ENCODE data around the gene CHTF18. TPM values are rescaled to one million over a fixed set of nuclear protein-coding genes. Genes with fewer than 3 reads are reported as not detected.

The CHTF18 gene
- total RNA-seq, 1 donor: 13.8 TPM

DNA sequence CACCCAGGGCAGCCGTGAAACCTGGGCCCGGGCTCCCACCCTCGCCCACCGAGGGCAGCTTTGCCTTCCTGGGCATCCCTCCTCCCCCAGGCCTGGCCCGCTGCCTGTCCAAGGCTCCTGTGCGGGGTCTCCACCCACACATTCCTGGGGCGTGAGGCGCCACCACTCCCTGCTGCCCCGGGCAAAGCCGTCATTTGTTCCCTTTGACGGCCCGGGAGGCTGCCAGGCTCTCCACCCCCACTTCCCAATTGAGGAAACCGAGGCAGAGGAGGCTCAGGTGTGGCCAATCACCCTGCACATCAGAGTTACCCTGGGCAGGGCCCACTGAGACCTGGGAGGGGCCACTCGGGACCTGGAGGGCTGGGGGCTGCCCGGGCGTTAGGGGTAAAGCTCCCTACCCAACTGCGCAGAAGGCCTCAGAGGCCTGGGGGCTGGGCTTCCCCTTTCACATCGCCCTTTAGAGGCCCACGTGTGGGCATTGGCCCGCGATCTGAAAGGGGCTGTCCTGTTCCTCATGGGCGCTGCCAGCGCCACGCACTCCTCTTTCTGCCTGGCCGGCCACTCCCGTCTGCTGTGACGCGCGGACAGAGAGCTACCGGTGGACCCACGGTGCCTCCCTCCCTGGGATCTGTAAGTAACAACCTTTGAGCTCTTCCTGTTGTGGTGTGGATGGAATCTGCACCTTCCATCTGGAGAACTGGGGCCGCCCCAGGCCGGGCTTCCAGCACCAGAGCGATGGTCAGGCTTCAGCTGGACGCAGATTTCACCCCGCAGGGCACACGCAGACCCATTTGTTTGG is 27.7 kb upstream of the CHTF18 start, which contains the start of gene MSLN:
Gene MSLN, plus strand, starts transcription at position 190 of the 799 bp plus-strand sequence. CDS start 1,947 bp downstream, outside the sequence.
- peak; percentile 12 for DNase-seq (ENCODE audit: low read depth)
- H3K4me3 ChIP-seq (ENCODE audit: low read depth, low read length): no peak within 1 kb of the TSS
- TF ChIP-seq, protein P1, sequence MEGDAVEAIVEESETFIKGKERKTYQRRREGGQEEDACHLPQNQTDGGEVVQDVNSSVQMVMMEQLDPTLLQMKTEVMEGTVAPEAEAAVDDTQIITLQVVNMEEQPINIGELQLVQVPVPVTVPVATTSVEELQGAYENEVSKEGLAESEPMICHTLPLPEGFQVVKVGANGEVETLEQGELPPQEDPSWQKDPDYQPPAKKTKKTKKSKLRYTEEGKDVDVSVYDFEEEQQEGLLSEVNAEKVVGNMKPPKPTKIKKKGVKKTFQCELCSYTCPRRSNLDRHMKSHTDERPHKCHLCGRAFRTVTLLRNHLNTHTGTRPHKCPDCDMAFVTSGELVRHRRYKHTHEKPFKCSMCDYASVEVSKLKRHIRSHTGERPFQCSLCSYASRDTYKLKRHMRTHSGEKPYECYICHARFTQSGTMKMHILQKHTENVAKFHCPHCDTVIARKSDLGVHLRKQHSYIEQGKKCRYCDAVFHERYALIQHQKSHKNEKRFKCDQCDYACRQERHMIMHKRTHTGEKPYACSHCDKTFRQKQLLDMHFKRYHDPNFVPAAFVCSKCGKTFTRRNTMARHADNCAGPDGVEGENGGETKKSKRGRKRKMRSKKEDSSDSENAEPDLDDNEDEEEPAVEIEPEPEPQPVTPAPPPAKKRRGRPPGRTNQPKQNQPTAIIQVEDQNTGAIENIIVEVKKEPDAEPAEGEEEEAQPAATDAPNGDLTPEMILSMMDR (IDR thresholded peaks at IDR 0.05; ENCODE audit: insufficient read depth, low read depth, low read length): no peak

DNA sequence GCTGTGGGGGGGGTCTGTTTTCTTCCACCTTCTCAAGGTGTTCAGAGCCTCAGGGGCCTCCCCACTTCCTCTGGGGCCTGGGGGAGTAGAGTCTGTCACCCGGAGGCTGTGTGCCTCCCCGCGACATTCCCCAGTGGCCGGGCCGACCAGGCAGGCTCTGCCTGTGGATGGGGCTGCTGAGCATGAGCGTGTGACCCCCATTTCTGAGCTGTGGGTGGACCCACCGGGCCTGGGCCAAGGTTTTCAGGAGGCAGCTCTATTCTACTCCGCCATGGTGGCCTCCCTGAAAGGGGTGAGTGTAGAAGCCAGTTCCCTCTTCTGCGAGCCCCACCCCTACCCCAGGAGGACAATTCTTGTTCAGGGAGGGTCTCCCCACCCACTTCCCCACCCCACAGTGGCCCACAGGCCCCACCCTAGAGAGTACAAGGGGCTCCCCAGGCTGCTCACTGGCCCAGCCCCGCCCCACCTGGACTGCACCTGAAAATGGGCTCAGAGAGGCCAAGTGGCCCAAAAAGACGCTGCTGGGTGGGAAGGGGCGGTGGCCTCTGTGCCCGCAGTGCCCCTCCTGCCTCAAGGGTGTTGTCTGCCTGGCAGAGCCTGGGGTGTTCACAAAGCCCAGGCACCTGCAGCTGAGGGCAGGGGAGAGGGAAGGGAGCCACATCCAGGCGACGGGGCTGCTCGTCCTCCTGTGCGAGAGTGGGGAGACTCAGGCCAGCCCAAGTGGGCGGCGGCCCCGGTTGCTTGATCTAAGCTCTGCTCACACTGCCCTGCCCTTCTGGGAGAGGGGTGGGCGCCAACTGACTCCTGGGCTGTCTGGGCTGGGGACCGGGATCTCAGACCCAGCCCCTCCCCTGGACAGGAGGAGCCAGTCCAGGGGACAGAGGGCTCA is 26.6 kb upstream of the CHTF18 start:
- DNase-seq (ENCODE audit: low read depth): no peak
- H3K4me3 ChIP-seq (ENCODE audit: low read depth, low read length): no peak overlapping the region
- TF ChIP-seq, protein P1 (IDR thresholded peaks at IDR 0.05; ENCODE audit: insufficient read depth, low read depth, low read length): no peak

DNA sequence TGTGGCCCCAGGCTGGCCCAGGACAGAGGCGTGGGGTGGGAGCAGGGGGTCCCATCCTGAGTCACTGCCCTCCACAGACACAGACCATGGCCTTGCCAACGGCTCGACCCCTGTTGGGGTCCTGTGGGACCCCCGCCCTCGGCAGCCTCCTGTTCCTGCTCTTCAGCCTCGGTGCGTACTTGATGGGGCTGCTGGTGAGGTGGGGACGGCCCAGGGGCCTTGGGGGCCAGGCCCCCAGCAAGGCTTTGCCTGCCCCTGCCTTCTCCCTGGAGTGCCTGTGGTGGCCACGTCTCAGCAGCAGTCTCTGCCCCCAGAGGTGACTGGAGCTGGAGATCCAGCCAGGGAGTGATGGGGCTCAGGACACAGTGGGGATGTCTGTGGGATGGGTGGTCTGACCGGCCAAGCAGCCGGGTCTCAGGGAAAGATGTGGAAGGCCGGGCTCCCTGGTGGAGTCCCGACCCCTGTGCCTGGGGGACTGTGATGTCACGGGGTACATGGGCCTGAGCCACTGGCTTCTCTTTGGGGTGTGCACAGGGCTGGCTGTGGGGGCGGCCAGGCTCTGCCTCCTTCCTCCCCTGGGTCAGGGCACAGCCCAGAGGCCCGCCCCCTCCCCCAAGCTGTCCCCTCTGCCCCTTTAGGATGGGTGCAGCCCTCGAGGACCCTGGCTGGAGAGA is 25.7 kb upstream of the CHTF18 start:
- TF ChIP-seq, protein P1 (IDR thresholded peaks at IDR 0.05; ENCODE audit: insufficient read depth, low read depth, low read length): no peak
- no peak for DNase-seq (ENCODE audit: low read depth)
- H3K4me3 ChIP-seq (ENCODE audit: low read depth, low read length): no peak overlapping the region

DNA sequence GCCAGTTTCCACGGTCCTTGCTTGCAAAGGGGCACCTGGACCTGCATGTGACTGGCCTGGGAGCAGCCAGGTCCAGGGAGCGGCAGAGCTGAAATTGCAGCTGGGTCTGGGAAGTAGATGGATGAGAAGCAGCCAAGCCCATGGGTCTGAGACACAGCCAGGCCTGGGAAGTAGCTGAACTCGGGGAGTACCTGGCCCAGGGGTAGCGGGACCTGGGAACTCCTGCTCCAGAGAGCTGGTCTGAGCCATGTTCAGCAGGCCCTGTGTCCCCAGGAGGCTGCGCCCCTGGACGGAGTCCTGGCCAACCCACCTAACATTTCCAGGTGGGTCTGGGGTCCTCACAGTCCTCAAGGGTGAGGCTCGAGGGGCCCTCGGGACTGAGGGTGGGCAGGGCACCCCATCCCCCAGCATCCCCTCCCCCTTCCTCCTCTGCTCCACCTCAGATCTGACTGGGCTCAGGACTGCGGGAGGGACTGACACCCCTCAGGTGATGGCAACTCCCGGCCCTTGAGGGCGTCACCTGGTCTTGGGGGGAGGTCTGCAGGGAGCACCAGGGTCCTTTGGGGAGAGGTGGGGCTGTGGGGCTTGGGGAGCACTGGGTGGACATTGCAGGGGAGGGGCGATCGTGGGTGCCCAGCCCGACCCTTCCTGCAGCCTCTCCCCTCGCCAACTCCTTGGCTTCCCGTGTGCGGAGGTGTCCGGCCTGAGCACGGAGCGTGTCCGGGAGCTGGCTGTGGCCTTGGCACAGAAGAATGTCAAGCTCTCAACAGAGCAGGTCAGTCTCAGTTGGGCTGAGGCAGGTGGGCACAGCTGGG is 24.8 kb upstream of the CHTF18 start:
- TF ChIP-seq, protein P1 (IDR thresholded peaks at IDR 0.05; ENCODE audit: insufficient read depth, low read depth, low read length): no peak

DNA sequence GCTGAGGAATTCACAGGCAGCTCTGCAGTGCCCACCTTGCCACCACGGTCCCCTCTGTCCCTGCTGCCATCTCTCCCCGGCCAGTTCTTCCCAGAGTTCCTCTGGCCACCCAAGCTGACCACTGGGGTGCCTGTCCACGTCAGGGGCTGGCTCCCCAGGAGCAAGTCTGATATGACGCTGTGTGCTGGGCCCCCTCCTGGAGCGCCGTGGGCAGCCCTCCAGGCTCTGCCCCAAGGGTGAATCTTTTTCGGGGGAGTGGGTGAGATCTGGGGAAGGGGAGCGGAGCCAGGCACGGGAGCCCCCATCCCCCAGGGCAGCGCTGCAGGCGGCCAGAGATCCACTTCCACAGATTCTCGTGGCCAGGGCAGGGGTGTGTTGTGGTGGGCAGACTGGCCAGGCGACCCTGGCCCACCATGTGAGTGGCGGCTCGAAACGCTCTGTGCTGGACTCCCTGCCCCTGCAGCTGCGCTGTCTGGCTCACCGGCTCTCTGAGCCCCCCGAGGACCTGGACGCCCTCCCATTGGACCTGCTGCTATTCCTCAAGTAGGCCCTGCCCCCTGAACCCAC is 24.2 kb upstream of the CHTF18 start:
- DNase-seq (ENCODE audit: low read depth): no peak
- TF ChIP-seq, protein P1 (IDR thresholded peaks at IDR 0.05; ENCODE audit: insufficient read depth, low read depth, low read length): no peak
- H3K4me3 ChIP-seq (ENCODE audit: low read depth, low read length): no peak overlapping the region

More for the DNA sequence above, 24.8 kb upstream of the CHTF18 start:
- DNase-seq (ENCODE audit: low read depth): no peak
- no peak overlapping the region for H3K4me3 ChIP-seq (ENCODE audit: low read depth, low read length)

Measured in fibroblast of villous mesenchyme (primary cell).